ENCODE results near the gene MAD1L1. TPM values are rescaled to one million over a fixed set of nuclear protein-coding genes. Genes with fewer than 3 reads are reported as not detected.
A peak's percentile ranks its signal among the peaks of the same experiment; 100 is the strongest.

The MAD1L1 gene
- total and polyA plus RNA-seq, 10 donors, result 47.3 to 118 (median 68.2) TPM

GRCh38 chr7:2112261-2113198 is 120.2 kb downstream of the MAD1L1 start:
- Histone ChIP-seq H3K27me3 (replicated peaks in 1 of 7) (no peaks in the 10 kb centered on the region), H3K9me3 (no peaks in the 10 kb centered on the region), H3K4me3 (peak overlapping the region in 1 of 8 donors; percentile 30), H3K36me3 (peaks cover 0 to 26% (median 0%) of the 10 kb centered on the region in 6 donors), H3K4me1 (peaks cover 7 to 90% (median 71%) of the 10 kb centered on the region in 6 donors), H3K27ac (peak overlapping the region in 7 of 8 donors; percentile 29 to 78 (median 72))
- intact Hi-C loops (cut with DNase I; ENCODE audit: low total_unique reads), result no loop called here
- no peak for DNase-seq
- TF ChIP-seq POLR2A (IDR thresholded peaks at IDR 0.05), result no peak
- peak in 2 of 3 donors; percentile 33 to 34 for TF ChIP-seq POLR2AphosphoS5 (IDR thresholded peaks at IDR 0.05)
- 31 to 47% (median 32%) methylated on average over 31 of the region's 31 CpGs for WGBS, 5 donors

- H3K27me3 ChIP-seq (replicated peaks in 1 of 7), result no peaks in the 10 kb centered on the region
- H3K9me3 ChIP-seq, result no peaks in the 10 kb centered on the region
- intact Hi-C loops (cut with DNase I; ENCODE audit: low total_unique reads), result no loop called here
- TF ChIP-seq POLR2AphosphoS5 (IDR thresholded peaks at IDR 0.05) (no peak), CTCF (IDR thresholded peaks at IDR 0.05 in 8 of 11, conservative IDR thresholded peaks at IDR 0.05 in 3 of 11) (no peak), POLR2A (IDR thresholded peaks at IDR 0.05) (no peak)
- H3K27ac ChIP-seq, result no peak overlapping the region
- H3K4me1 ChIP-seq, result peaks cover 6 to 91% (median 73%) of the 10 kb centered on the region in 6 donors
- peaks cover 0 to 26% (median 0%) of the 10 kb centered on the region in 6 donors for H3K36me3 ChIP-seq
- H3K4me3 ChIP-seq, result no peak overlapping the region
- no peak for DNase-seq
- 85 to 95% (median 93%) methylated on average over 13 of the region's 13 CpGs for WGBS, 5 donors
Observed at GRCh38 chr7:2111568-2111967, 121.2 kb downstream of the MAD1L1 start.

- Histone ChIP-seq H3K4me3 (no peak overlapping the region), H3K9me3 (no peaks in the 10 kb centered on the region), H3K27ac (peak overlapping the region in 2 of 8 donors; percentile 28 to 29), H3K4me1 (peaks cover 8 to 89% (median 70%) of the 10 kb centered on the region in 6 donors), H3K27me3 (replicated peaks in 1 of 7) (no peaks in the 10 kb centered on the region), H3K36me3 (peaks cover 0 to 26% (median 0%) of the 10 kb centered on the region in 6 donors)
- no peak for DNase-seq
- 76 to 85% (median 82%) methylated on average over 31 to 34 of the region's 34 CpGs for WGBS, 5 donors
- no peak for TF ChIP-seq CTCF (IDR thresholded peaks at IDR 0.05 in 8 of 11, conservative IDR thresholded peaks at IDR 0.05 in 3 of 11)
- no peak for TF ChIP-seq POLR2AphosphoS5 (IDR thresholded peaks at IDR 0.05)
- no peak for TF ChIP-seq POLR2A (IDR thresholded peaks at IDR 0.05)
- intact Hi-C loops (cut with DNase I; ENCODE audit: low total_unique reads), result no loop called here
Observed at GRCh38 chr7:2110610-2111396, 121.9 kb downstream of the MAD1L1 start.

- WGBS, 5 donors, result 66 to 81% (median 75%) methylated on average over 28 of the region's 28 CpGs
- intact Hi-C loops (cut with DNase I; ENCODE audit: low total_unique reads), result no loop called here
- peak; percentile 15 to 53 (median 31) for TF ChIP-seq POLR2AphosphoS5 (IDR thresholded peaks at IDR 0.05)
- TF ChIP-seq POLR2A (IDR thresholded peaks at IDR 0.05), result no peak
- Histone ChIP-seq H3K36me3 (peaks cover 0 to 19% (median 0%) of the 10 kb centered on the region in 6 donors), H3K4me1 (peaks cover 8 to 91% (median 70%) of the 10 kb centered on the region in 6 donors), H3K27ac (peak overlapping the region in 3 of 8 donors; percentile 25 to 29 (median 28)), H3K4me3 (no peak overlapping the region), H3K27me3 (replicated peaks in 1 of 7) (no peaks in the 10 kb centered on the region), H3K9me3 (no peaks in the 10 kb centered on the region)
- no peak for DNase-seq
Observed at GRCh38 chr7:2109936-2110609, 122.7 kb downstream of the MAD1L1 start.
